Activated T-cell treated with anti-CD3 and anti-CD28 coated beads for 48 hours (primary cell): ENCODE measurements around the gene XRCC1.
"Not testable (repeated sequence)": the region's sequence is repeated elsewhere in the genome, so short reads cannot be mapped to it uniquely, and the experiment has no call there.

ENCODE experiments used
- DNase-seq: peaks from one replicate; pipeline ENCODE4 v3.0.0-alpha.2; 2020; ENCODE audit warnings: low read depth

XRCC1 gene

DNA sequence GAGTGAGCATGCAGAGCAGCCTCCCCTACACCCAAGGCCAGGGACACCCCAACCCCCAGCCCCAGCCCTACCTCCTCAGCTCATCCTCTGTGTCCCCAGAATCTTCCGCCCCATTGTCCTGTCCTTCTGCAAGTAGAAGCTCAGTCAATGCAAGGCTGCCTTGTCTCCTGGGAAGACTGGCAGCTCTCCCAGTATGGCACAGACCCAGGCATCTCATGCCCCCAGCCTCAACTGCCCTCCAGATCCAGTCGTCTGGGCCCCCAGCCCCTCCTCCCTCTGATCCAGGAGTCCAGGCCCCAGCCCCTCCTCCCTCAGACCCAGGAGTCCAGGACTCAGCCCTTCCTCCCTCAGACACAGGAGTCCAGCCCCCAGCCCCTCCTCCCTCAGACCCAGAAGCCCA is 29.3 kb downstream of the XRCC1 start:
- DNase-seq, result no peak

DNA sequence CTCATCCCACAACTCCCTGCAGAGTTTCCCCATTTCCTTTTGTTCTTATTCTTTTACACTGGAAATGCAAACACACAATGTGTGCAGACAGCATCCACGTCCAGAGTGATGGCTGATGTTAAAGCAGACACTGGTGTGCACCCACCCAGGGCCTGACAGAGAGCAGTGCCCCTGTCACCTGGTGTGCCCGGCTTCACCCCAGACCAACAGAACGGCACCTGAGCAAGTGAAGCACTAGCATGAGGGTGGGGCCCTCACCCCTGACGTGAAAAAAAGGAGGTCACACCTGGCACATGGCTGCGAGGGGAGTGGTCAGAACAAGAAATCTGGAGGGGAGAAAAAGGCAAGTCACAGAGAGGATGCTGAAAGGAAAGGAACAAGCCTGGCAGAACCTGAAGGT is 30.1 kb downstream of the XRCC1 start:
- no peak for DNase-seq

- no peak for DNase-seq
Observed at GRCh38 chr19:43544077-43544476, 31.2 kb downstream of the XRCC1 start.

- DNase-seq, result no peak
Observed at GRCh38 chr19:43541920-43542650, 33.2 kb downstream of the XRCC1 start.

GRCh38 chr19:43540381-43540780 is 34.9 kb downstream of the XRCC1 start:
- DNase-seq, result no peak

DNA sequence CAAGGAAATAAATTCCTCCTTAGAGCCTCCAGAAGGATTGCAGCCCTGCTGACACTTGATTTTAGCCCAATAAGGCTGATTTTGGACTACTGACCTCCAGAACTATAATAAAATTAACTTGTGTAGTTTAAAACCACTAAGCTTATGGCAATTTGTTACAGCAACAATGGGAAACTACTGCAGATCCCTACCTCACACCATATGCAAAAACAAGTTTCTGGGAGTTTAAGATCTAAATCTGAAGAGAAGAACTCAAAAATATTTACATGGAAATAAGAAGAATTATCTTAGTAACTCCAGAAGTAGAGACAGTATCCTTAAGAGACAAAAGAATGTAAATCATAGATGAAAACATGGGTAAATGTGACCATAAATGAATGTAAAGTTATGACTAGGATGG is 36.4 kb downstream of the XRCC1 start:
- no peak for DNase-seq

DNA sequence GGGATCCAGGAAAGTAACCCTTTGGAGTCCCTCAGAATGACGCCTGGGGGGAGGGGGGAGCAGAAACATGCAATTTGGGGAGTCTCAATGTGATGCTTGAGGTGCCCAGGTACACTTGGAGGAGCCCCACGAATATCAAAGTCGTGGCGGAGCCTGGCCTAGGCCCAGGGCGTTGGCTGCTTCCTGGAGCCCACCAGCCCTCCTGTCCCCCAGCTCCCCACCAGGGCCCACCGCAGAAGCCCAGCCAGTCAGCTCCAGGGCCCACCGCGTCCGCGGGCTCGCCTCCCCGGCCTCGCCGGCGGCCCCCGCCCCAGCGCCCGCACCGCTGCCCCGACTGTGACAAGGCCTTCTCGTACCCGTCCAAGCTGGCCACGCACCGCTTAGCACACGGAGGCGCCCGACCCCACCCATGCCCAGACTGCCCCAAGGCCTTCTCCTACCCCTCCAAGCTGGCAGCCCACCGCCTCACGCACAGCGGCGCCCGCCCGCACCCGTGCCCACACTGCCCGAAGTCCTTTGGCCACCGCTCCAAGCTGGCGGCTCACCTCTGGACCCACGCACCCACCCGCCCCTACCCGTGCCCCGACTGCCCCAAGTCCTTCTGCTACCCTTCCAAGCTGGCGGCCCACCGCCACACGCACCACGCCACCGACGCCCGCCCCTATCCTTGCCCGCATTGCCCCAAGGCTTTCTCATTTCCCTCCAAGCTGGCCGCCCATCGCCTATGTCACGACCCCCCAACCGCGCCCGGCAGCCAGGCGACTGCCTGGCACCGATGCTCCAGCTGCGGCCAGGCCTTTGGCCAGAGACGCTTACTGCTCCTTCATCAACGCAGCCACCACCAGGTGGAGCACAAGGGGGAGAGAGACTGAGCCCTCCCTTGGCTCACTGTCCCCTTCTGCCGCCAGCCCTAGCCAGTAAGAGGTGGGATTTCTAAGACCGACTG is 40.2 kb downstream of the XRCC1 start:
- no peak for DNase-seq

DNA sequence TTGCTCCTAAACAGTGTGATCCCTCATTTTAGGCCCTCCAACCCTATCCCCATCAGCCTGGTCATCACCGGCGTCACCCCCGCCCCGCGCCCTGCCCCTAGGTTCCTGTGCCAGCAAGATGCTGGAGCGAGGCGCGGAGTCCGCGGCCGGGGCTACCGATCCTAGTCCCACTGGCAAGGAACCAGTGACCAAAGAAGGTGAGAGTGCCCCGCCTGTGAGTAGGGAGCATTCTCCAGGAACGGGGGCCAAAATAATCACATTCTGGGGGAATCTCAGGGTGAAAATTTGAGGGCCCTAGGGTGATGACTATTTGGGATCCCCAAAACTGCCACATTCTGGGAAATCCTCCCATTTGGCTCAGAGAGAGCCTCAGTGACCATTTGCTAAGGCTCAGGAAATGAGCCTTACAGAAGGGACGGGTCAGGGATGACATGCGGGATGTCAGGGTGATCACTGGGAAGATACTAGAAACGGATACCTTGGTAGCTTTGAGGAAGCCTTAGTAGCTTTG is 41.0 kb downstream of the XRCC1 start:
- no peak for DNase-seq

- DNase-seq, result peak; percentile 94
Observed at GRCh38 chr19:43533546-43534304, 41.6 kb downstream of the XRCC1 start.

DNA sequence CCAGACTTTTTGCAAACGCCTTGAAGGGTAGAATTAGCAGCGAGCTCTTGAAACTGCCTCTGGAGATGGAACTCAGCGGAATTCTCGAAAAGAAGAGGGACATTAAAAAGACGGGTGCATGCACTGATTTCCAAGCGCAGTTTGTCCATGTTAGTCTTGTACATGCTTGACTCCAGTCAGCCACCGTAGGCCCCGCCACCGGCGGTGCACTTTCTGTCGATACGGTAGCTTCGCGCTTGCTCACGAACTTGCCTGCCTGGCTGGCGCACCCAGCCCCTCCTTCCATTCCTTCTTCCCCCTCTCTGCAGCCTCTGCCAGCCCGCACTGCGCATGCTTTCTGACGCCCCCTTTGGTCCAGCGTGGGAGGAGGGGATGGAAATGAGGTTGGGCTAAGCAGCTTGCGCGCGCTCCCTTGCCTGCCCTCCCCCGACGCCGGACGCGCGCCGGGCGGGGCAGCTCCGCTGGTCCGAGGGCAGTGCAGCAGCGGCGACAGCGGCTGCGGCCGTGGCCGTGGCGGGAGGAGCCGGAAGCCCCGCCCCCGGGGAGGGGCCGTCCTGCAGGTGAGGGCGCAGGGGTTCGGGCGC is 42.3 kb downstream of the XRCC1 start, which contains the start of gene ZNF575:
TSS of gene ZNF575 (plus strand) at position 227 of the 584 bp plus-strand sequence. CDS start 1,235 bp downstream, outside the sequence.
- peak; percentile 87 for DNase-seq

DNA sequence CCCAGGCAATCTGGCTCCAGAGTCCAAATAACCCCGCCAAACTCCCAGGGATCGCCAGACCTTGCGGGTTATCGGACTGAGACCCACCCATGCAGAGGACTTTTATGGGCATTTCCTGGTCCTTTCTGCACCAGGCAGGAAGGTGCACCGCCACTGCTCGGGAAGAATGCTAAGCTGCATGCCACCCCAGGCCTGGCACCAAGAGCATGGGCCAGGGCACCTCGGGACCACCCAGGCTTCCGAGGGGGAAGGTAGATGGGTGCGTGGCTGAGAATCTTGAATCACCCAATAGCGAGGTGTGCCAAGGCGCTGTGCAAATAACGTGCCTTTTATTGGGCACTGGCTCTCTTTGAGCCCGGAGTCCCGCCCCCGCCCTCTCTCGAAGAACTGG is 42.8 kb downstream of the XRCC1 start:
- no peak for DNase-seq

DNA sequence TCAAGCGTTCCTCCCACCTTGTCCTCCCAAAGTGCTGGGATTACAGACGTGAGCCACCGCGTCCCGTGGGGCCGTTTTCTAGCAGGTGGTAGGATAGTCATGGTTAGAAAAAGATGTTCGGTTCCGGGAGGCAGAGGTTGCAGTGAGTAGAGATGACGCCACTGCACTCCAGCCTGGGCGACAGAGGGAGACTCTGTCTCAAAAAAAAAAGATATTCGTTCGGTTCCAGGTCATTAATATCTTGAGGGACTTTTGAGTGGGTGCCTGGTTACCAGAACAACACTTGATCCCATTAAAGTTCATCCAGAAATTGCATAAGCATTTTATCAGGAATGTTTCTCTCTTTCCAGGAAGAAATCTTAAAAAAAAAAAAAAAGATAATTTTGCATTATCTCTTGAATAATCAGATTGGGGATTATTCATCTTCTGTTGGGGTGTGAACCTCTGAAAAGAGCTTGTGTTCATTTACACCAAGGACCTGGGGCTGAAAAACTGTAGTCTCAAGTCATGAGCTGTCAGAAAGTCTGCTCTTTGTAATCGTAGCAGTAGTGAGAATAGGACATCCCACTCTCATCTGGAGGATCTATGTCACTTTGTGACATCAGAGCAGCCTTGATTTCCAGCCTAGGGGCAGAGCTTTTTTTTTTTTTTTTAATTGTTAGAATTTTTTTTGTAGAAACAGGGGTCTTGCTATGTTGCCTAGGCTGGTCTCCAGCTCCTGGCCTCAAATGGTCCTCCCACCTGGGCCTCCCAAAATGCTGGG is 47.3 kb downstream of the XRCC1 start:
- no peak for DNase-seq

GRCh38 chr19:43526884-43527859 is 48.2 kb downstream of the XRCC1 start, which contains the start of gene ETHE1:
ETHE1 (minus strand) TSS chr19:43527201; CDS start chr19:43527177, 24 bp downstream.
- peak; percentile 79 for DNase-seq

GRCh38 chr19:43525836-43526771 is 49.2 kb downstream of the XRCC1 start:
- DNase-seq, result no peak

DNA sequence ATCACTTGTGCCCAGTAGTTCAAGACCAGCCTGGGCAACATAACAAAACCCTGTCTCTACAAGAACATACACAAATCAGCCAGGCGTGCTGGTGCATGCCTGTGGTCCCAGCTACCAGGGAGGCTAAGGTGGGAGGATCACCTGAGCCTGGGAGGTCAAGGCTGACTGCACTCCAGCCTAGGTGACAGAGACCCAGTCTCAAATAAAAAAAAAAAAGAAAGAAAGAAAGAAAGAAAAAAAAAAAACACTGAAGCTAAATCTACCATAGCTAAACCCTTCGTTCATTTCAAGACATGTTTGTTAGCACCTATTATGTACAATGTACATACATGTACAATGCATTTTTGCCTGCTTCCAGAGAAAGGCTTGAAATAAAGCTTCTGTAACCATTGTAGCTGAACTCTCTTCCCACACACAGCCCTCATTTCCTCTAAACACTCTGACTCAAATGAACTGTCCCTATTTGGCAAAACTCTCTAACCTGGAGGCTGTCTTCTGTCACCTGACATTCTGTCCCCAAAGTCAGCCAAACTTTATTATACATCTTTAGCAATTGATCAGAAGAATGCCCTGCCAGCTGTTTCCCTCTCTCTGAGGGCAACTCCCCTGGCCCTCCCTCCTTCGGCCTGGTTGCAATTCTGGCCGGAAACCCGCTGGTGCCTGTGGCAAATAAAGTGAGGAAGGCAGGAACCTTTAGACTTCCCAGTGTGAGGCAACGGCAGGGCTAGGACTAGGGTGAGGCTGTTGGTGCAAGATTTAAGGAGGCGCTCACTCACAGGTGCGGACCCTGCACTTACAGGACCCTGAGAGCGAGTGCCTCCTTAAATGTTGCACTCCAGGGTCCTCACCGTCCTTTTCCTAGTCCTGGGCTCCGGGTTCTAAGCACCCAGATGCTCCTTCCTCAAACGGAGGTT is 50.1 kb downstream of the XRCC1 start:
- DNase-seq, result no peak

DNA sequence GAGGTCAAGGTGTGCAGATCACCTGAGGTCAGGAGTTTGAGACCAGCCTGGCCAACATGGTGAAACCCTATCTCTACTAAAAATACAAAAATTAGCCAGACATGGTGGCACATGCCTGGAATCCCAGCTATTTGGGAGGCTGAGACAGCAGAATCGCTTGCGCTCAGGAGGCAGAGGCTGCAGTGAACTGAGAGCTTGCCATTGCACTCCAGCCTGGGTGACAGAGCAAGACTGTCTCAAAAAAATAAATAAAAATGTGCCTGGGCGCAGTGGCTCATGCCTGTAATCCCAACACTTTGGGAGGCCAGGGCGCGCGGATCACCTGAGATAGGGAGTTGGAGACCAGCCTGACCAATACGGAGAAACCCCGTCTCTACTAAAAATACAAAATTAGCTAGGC is 51.6 kb downstream of the XRCC1 start:
- DNase-seq, result not testable (repeated sequence)

GRCh38 chr19:43522929-43523328 is 52.4 kb downstream of the XRCC1 start:
- DNase-seq, result no peak
